Measurements from ENCODE around the gene CAD. TPM values are rescaled to one million over a fixed set of nuclear protein-coding genes. Genes with fewer than 3 reads are reported as not detected.

CAD gene
- total RNA-seq, 2 donors from 2014 or later = 53.6 to 64.5 TPM

DNA sequence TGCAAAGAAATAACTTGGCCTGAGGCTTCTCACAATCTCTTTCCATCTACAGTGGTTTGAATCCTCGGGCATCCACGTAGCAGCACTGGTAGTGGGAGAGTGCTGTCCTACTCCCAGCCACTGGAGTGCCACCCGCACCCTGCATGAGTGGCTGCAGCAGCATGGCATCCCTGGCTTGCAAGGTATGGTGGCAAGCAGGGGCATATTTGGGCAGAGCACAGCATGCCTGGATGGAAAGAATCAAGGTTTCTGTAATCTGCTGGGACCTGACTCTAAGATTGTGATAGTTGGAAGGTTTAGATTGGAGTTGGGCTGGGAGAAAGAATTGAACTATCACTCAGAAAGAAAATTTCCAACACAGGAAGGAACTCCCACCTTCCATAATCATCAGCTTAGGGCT is 4.0 kb downstream of the CAD start:
- Mint-ChIP-seq H3K27me3 (ENCODE audit: low read depth) (no peaks in the 10 kb centered on the region), H3K4me1 (ENCODE audit: low read depth) (peaks cover 38% of the 10 kb centered on the region), H3K9me3 (no peaks in the 10 kb centered on the region), H3K36me3 (ENCODE audit: insufficient read depth in 2 of 2) (peaks cover 18 to 50% of the 10 kb centered on the region in 2 donors), H3K4me3 (no peak overlapping the region), H3K27ac (peak overlapping the region; percentile 23)
- ATAC-seq (replicated peaks in 1 of 2) (no peak), DNase-seq (no peak)

DNA sequence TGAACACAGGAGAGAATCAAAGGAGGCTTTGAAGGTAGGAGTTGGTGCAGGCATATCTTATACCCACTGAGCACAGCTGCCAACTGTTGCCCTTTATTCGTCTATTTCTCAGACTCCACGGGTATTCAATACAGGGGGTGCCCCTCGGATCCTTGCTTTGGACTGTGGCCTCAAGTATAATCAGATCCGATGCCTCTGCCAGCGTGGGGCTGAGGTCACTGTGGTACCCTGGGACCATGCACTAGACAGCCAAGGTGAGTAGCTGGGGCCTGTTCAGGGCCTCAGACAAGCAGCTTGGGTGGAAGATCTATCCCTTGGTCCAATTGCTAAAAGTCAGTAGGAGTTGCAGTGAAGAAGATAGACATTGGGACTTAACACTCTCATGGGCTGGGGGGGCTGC is 5.2 kb downstream of the CAD start:
- ATAC-seq (replicated peaks in 1 of 2) (no peak), DNase-seq (no peak)

DNA sequence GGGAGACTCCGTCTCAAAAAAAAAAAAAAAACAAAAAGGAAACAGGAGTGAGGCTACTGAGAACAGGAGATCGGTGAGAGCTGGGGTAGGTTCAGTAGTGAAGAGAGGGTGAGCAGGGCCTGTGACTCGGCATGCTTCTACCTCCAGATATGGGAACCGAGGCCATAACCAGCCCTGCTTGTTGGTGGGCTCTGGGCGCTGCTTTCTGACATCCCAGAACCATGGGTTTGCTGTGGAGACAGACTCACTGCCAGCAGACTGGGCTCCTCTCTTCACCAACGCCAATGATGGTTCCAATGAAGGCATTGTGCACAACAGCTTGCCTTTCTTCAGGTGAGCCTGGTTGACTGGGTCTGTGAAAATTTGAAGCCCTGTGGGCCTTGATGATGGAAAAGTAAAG is 6.2 kb downstream of the CAD start:
- no peak for ATAC-seq (replicated peaks in 1 of 2)
- peaks cover 15% of the 10 kb centered on the region for H3K4me1 Mint-ChIP-seq (ENCODE audit: low read depth)
- H3K4me3 Mint-ChIP-seq = no peak overlapping the region
- no peak overlapping the region for H3K27ac Mint-ChIP-seq
- no peak for DNase-seq
- H3K27me3 Mint-ChIP-seq (ENCODE audit: low read depth) = no peaks in the 10 kb centered on the region
- H3K9me3 Mint-ChIP-seq = no peaks in the 10 kb centered on the region
- H3K36me3 Mint-ChIP-seq (ENCODE audit: insufficient read depth in 2 of 2) = peaks cover 13 to 51% of the 10 kb centered on the region in 2 donors

More for the DNA sequence above, 5.2 kb downstream of the CAD start:
- no peaks in the 10 kb centered on the region for H3K27me3 Mint-ChIP-seq (ENCODE audit: low read depth)
- H3K27ac Mint-ChIP-seq = no peak overlapping the region
- peaks cover 26% of the 10 kb centered on the region for H3K4me1 Mint-ChIP-seq (ENCODE audit: low read depth)
- H3K4me3 Mint-ChIP-seq = no peak overlapping the region
- no peaks in the 10 kb centered on the region for H3K9me3 Mint-ChIP-seq
- peaks cover 18 to 51% of the 10 kb centered on the region in 2 donors for H3K36me3 Mint-ChIP-seq (ENCODE audit: insufficient read depth in 2 of 2)

DNA sequence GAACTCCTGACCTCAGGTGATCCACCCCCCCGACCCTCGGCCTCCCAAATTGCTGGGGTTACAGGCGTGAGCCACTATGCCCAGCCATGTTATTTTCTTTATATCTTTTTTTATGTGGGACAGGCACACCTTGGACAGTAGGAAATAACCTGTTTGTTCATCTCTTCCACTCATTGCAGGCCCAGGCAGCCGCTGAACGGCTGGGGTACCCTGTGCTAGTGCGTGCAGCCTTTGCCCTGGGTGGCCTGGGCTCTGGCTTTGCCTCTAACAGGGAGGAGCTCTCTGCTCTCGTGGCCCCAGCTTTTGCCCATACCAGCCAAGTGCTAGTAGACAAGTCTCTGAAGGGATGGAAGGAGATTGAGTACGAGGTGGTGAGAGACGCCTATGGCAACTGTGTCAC is 8.4 kb downstream of the CAD start:
- no peaks in the 10 kb centered on the region for H3K4me1 Mint-ChIP-seq (ENCODE audit: low read depth)
- DNase-seq (no peak), ATAC-seq (replicated peaks in 1 of 2) (no peak)
- no peak overlapping the region for H3K4me3 Mint-ChIP-seq
- H3K27ac Mint-ChIP-seq = no peak overlapping the region
- H3K9me3 Mint-ChIP-seq = no peaks in the 10 kb centered on the region
- H3K36me3 Mint-ChIP-seq (ENCODE audit: insufficient read depth in 2 of 2) = peaks cover 12 to 49% of the 10 kb centered on the region in 2 donors
- H3K27me3 Mint-ChIP-seq (ENCODE audit: low read depth) = no peaks in the 10 kb centered on the region

GRCh38 chr2:27227501-27227900 is 10.3 kb downstream of the CAD start:
- DNase-seq (no peak), ATAC-seq (replicated peaks in 1 of 2) (no peak)
- Mint-ChIP-seq H3K4me1 (ENCODE audit: low read depth) (no peaks in the 10 kb centered on the region), H3K27me3 (ENCODE audit: low read depth) (no peaks in the 10 kb centered on the region), H3K27ac (no peak overlapping the region), H3K36me3 (ENCODE audit: insufficient read depth in 2 of 2) (peaks cover 9 to 45% of the 10 kb centered on the region in 2 donors), H3K9me3 (no peaks in the 10 kb centered on the region), H3K4me3 (no peak overlapping the region)

DNA sequence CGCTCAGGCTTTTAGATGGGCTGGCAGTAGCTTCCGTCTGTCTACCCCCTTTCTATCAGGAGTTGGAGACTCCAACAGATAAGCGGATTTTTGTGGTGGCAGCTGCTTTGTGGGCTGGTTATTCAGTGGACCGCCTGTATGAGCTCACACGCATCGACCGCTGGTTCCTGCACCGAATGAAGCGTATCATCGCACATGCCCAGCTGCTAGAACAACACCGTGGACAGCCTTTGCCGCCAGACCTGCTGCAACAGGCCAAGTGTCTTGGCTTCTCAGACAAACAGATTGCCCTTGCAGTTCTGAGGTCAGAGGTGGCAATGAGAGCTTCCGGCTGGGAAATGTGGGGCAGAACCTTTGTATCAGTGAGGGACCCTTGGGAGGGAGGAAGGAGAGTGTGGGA is 14.8 kb downstream of the CAD start:
- Mint-ChIP-seq H3K27ac (no peak overlapping the region), H3K36me3 (ENCODE audit: insufficient read depth in 2 of 2) (peaks cover 5 to 40% of the 10 kb centered on the region in 2 donors), H3K4me3 (no peak overlapping the region), H3K9me3 (no peaks in the 10 kb centered on the region), H3K4me1 (ENCODE audit: low read depth) (no peaks in the 10 kb centered on the region), H3K27me3 (ENCODE audit: low read depth) (no peaks in the 10 kb centered on the region)
- ATAC-seq (replicated peaks in 1 of 2) = no peak
- no peak for DNase-seq

GRCh38 chr2:27233341-27233740 is 16.2 kb downstream of the CAD start:
- H3K9me3 Mint-ChIP-seq = no peaks in the 10 kb centered on the region
- H3K4me1 Mint-ChIP-seq (ENCODE audit: low read depth) = no peaks in the 10 kb centered on the region
- DNase-seq = no peak

DNA sequence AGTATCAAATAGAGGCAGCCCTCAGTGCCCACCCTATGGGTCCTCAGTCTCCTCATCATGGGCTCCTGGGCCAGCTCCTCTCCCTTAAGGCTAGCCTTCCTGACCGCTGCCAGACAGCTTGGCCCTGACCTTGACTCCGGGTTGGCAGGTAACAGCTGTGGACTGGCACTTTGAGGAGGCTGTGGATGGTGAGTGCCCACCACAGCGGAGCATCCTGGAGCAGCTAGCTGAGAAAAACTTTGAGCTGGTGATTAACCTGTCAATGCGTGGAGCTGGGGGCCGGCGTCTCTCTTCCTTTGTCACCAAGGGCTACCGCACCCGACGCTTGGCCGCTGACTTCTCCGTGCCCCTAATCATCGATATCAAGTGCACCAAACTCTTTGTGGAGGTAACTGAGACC is 19.0 kb downstream of the CAD start:
- no peak for ATAC-seq (replicated peaks in 1 of 2)
- no peak overlapping the region for H3K4me3 Mint-ChIP-seq
- peaks cover 10 to 41% of the 10 kb centered on the region in 2 donors for H3K36me3 Mint-ChIP-seq (ENCODE audit: insufficient read depth in 2 of 2)
- no peaks in the 10 kb centered on the region for H3K9me3 Mint-ChIP-seq
- H3K4me1 Mint-ChIP-seq (ENCODE audit: low read depth) = no peaks in the 10 kb centered on the region
- DNase-seq = no peak
- H3K27ac Mint-ChIP-seq = no peak overlapping the region
- H3K27me3 Mint-ChIP-seq (ENCODE audit: low read depth) = no peaks in the 10 kb centered on the region

More at GRCh38 chr2:27233341-27233740, 16.2 kb downstream of the CAD start:
- Mint-ChIP-seq H3K27me3 (ENCODE audit: low read depth) (no peaks in the 10 kb centered on the region), H3K27ac (no peak overlapping the region), H3K36me3 (ENCODE audit: insufficient read depth in 2 of 2) (peaks cover 8 to 34% of the 10 kb centered on the region in 2 donors), H3K4me3 (no peak overlapping the region)
- ATAC-seq (replicated peaks in 1 of 2) = no peak

- Mint-ChIP-seq H3K36me3 (ENCODE audit: insufficient read depth in 2 of 2) (peaks cover 7 to 36% of the 10 kb centered on the region in 2 donors), H3K4me1 (ENCODE audit: low read depth) (no peaks in the 10 kb centered on the region), H3K27me3 (ENCODE audit: low read depth) (no peaks in the 10 kb centered on the region), H3K9me3 (no peaks in the 10 kb centered on the region), H3K27ac (no peak overlapping the region), H3K4me3 (no peak overlapping the region)
- DNase-seq (no peak), ATAC-seq (replicated peaks in 1 of 2) (no peak)
These were observed 19.5 kb downstream of the CAD start for GRCh38 chr2:27236626-27237025.

DNA sequence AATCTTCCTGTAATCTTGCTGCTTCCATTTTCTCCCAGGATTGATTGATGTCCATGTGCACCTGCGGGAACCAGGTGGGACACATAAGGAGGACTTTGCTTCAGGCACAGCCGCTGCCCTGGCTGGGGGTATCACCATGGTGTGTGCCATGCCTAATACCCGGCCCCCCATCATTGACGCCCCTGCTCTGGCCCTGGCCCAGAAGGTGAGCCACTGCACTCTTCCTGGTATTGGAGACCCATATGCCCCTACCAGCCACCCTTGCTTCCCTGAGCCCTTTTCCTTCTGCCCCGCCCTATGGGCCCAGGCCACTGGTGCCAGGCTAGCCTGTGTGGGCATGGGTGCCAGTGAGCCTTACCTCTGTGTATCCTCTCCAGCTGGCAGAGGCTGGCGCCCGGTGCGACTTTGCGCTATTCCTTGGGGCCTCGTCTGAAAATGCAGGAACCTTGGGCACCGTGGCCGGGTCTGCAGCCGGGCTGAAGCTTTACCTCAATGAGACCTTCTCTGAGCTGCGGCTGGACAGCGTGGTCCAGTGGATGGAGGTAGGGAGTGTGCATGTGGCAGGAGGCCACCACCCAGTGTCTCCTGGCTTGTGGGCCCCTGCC is 20.3 kb downstream of the CAD start:
- Mint-ChIP-seq H3K27me3 (ENCODE audit: low read depth) (no peaks in the 10 kb centered on the region), H3K27ac (no peak overlapping the region), H3K9me3 (no peaks in the 10 kb centered on the region), H3K4me1 (ENCODE audit: low read depth) (no peaks in the 10 kb centered on the region), H3K36me3 (ENCODE audit: insufficient read depth in 2 of 2) (peaks cover 7 to 31% of the 10 kb centered on the region in 2 donors), H3K4me3 (no peak overlapping the region)
- DNase-seq (no peak), ATAC-seq (replicated peaks in 1 of 2) (no peak)

GRCh38 chr2:27238976-27239375 is 21.8 kb downstream of the CAD start:
- H3K27ac Mint-ChIP-seq = no peak overlapping the region
- H3K4me1 Mint-ChIP-seq (ENCODE audit: low read depth) = no peaks in the 10 kb centered on the region
- H3K27me3 Mint-ChIP-seq (ENCODE audit: low read depth) = no peaks in the 10 kb centered on the region
- no peak for DNase-seq
- H3K36me3 Mint-ChIP-seq (ENCODE audit: insufficient read depth in 2 of 2) = peaks cover 4 to 24% of the 10 kb centered on the region in 2 donors
- H3K4me3 Mint-ChIP-seq = no peak overlapping the region
- H3K9me3 Mint-ChIP-seq = no peaks in the 10 kb centered on the region
- no peak for ATAC-seq (replicated peaks in 1 of 2)

- Mint-ChIP-seq H3K27ac (no peak overlapping the region), H3K9me3 (no peaks in the 10 kb centered on the region), H3K36me3 (ENCODE audit: insufficient read depth in 2 of 2) (peaks cover 4 to 18% of the 10 kb centered on the region in 2 donors), H3K27me3 (ENCODE audit: low read depth) (no peaks in the 10 kb centered on the region), H3K4me3 (no peak overlapping the region), H3K4me1 (ENCODE audit: low read depth) (no peaks in the 10 kb centered on the region)
- DNase-seq = no peak
- ATAC-seq (replicated peaks in 1 of 2) = no peak
These were observed 23.2 kb downstream of the CAD start for GRCh38 chr2:27240406-27240805.

DNA sequence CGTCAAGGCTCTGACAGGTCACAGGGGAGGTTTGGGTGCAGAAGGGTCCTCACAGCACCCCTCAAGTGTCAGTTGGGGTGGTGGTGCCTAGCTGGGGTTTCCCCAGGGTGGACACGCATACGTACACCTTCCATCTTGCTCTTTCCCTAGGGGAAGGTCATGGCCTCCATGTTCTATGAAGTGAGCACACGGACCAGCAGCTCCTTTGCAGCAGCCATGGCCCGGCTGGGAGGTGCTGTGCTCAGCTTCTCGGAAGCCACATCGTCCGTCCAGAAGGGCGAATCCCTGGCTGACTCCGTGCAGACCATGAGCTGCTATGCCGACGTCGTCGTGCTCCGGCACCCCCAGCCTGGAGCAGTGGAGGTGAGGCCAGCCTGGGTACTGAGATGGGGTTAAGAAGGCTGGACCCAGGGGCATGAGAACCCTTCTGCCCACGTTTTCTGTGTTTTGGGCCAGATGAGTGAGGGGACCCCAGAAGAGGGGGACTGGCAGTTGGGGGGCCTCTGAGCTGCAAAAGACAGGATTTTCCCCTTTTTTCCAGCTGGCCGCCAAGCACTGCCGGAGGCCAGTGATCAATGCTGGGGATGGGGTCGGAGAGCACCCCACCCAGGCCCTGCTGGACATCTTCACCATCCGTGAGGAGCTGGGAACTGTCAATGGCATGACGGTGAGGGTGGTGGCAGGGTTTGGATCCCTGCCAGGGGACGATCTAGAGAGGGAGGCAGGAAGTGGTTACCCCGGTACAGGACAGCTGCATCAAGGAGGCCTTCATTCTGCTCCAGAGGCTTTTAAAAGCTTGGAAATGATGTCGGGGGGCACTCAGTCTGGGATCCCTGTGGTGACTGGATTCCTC is 24.8 kb downstream of the CAD start:
- Mint-ChIP-seq H3K27ac (no peak overlapping the region), H3K4me1 (ENCODE audit: low read depth) (no peaks in the 10 kb centered on the region), H3K4me3 (no peak overlapping the region), H3K27me3 (ENCODE audit: low read depth) (no peaks in the 10 kb centered on the region), H3K9me3 (no peaks in the 10 kb centered on the region), H3K36me3 (ENCODE audit: insufficient read depth in 2 of 2) (peaks cover 4 to 16% of the 10 kb centered on the region in 2 donors)
- no peak for ATAC-seq (replicated peaks in 1 of 2)
- no peak for DNase-seq

All from activated T-cell treated with anti-CD3 and anti-CD28 coated beads, Interleukin-2, amount 50 U/mL, for 72 hours (primary cell).